Karpas-422 (cell line): ENCODE data around the gene NTM. TPM values are rescaled to one million over a fixed set of nuclear protein-coding genes. Genes with fewer than 3 reads are reported as not detected.

Experiments
- DNase-seq: peaks from one replicate; pipeline ENCODE4 v3.0.0-alpha.2; 2015
- H2AFZ ChIP-seq: fragments of 200-600 bp; sonication (generic); 2 replicates; pipeline ENCODE4 v1.6.1; 2014; ENCODE audit warnings: antibody characterized with exemption, low read length, mixed read lengths
- H3K27ac ChIP-seq: fragments of 200-600 bp; sonication (generic); 2 replicates; pipeline ENCODE4 v1.5.1; 2014; ENCODE audit warnings: mild to moderate bottlenecking, low read length, moderate library complexity
- H3K27me3 ChIP-seq: fragments of 200-600 bp; sonication (generic); 2 replicates; pipeline ENCODE4 v1.6.1; 2014; ENCODE audit warnings: low read length, mixed read lengths
- H3K36me3 ChIP-seq: fragments of 200-600 bp; sonication (generic); 2 replicates; pipeline ENCODE4 v1.6.1; 2014; ENCODE audit warnings: low read length, mixed read lengths; ENCODE audit not compliant: insufficient read depth
- H3K4me1 ChIP-seq: fragments of 200-600 bp; sonication (generic); 2 replicates; pipeline ENCODE4 v1.6.1; 2014; ENCODE audit warnings: mild to moderate bottlenecking, low read length, mixed read lengths
- H3K4me2 ChIP-seq: fragments of 200-600 bp; sonication (generic); 2 replicates; pipeline ENCODE4 v1.6.1; 2014; ENCODE audit warnings: low read length, low read depth, mild to moderate bottlenecking; ENCODE audit not compliant: poor library complexity, severe bottlenecking
- H3K4me3 ChIP-seq: fragments of 200-600 bp; sonication (generic); 2 replicates; pipeline ENCODE4 v1.5.1; 2014; ENCODE audit warnings: mild to moderate bottlenecking, antibody characterized with exemption, low read length, mixed read lengths
- H3K79me2 ChIP-seq: fragments of 200-600 bp; sonication (generic); 2 replicates; pipeline ENCODE4 v1.6.1; 2014; ENCODE audit warnings: mild to moderate bottlenecking, low read length, mixed read lengths
- H3K9ac ChIP-seq: fragments of 200-600 bp; sonication (generic); 2 replicates; pipeline ENCODE4 v1.6.0; 2014; ENCODE audit warnings: low read length
- H3K9me2 ChIP-seq: fragments of 200-600 bp; sonication (generic), shearing (Covaris generic); replicated peaks from 2 replicates; pipeline ENCODE4 v1.6.0; 2014; ENCODE audit warnings: mild to moderate bottlenecking, low read length, moderate library complexity; ENCODE audit not compliant: insufficient read depth
- H3K9me3 ChIP-seq: fragments of 300-700, 200-600 bp; sonication (generic); 2 replicates; pipeline ENCODE4 v1.6.1; 2014; ENCODE audit warnings: low read length, mixed read lengths
- H4K20me1 ChIP-seq: fragments of 200-600 bp; sonication (generic); 2 replicates; pipeline ENCODE4 v1.6.1; 2014; ENCODE audit warnings: mild to moderate bottlenecking, antibody characterized with exemption, low read length, low read depth; ENCODE audit not compliant: insufficient read depth
- total RNA-seq: library from RNA; depleted of rRNA; stranded (reverse); fragments of >200 nt; shearing (Covaris generic); gene quantifications from 2 replicates; pipeline ENCODE4 v1.2.3, GENCODE V29; 2014; ENCODE audit warnings: low replicate concordance

Gene NTM
- total RNA-seq, 1 experiment from 2014 or later: not detected

DNA sequence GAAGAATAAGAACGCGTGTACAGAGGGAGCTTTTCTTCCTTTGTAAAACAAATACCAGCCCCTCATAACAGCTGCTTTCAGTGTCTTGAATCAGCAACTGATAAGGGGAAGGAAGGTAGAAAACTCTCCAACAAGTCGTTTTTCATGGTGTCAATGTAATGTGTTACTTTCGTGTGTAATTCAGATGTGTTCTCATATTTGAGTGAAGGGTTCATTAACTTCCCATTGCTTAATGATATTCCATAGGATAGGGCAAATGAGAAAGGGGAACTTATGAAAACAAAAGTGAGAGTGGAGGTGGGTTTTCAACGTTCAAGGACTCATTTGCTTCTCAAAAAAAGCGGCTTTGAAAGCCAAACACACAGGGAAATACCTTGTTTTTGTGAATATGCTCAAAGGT is 452.1 kb downstream of the NTM start:
- H4K20me1 ChIP-seq: no peaks in the 10 kb centered on the region
- no peak overlapping the region for H3K4me2 ChIP-seq
- H2AFZ ChIP-seq: no peak overlapping the region
- no peaks in the 10 kb centered on the region for H3K79me2 ChIP-seq
- H3K27me3 ChIP-seq: no peaks in the 10 kb centered on the region
- no peak overlapping the region for H3K27ac ChIP-seq
- H3K4me3 ChIP-seq: no peak overlapping the region
- no peaks in the 10 kb centered on the region for H3K4me1 ChIP-seq
- DNase-seq: no peak
- no peaks in the 10 kb centered on the region for H3K36me3 ChIP-seq
- no peaks in the 10 kb centered on the region for H3K9me3 ChIP-seq
- no peak overlapping the region for H3K9ac ChIP-seq
- H3K9me2 ChIP-seq: no peaks in the 10 kb centered on the region

DNA sequence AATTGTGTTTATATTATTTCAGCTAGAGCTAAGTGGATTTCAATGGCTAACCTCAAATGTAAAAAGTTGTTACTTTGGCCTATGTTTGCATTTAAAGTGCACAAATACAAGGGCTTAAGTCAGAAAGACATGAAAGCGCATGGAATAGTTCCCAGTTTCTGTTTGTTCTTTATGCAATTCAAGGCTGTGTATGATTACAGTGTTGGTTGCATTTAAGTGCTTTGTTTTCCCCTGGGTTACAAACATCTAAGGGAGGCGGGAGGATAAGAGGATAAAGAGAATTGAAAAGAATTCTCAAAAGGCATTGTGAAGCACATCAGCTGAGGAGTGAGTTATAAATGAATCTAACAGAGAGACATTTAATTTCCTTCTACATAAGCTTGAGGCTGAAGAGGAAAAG is 453.4 kb downstream of the NTM start:
- Histone ChIP-seq H3K79me2 (no peaks in the 10 kb centered on the region), H3K27ac (no peak overlapping the region), H3K4me1 (no peaks in the 10 kb centered on the region), H3K9me3 (no peaks in the 10 kb centered on the region), H3K9ac (no peak overlapping the region), H3K9me2 (no peaks in the 10 kb centered on the region), H4K20me1 (no peaks in the 10 kb centered on the region), H3K4me3 (no peak overlapping the region), H2AFZ (no peak overlapping the region), H3K36me3 (no peaks in the 10 kb centered on the region), H3K27me3 (no peaks in the 10 kb centered on the region), H3K4me2 (no peak overlapping the region)
- DNase-seq: no peak

DNA sequence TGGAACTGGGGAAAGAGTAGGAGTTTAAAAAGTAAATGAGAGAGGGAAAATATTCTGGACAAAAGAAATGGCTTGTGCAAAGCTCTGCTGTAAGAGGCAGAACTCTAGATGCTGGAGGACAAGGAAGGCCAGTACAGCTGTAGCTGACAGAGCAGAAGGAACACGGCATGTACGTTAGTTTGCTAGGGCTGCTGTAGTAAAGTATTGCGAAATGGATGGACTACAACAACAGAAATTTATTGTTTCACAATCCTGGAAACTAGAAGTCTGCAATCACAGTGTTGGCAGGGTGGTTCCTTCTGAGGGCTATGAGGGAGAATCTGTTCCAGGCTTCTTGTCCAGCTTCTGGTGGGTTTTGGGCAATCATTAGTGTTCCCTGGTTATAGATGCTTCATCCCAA is 454.4 kb downstream of the NTM start:
- no peaks in the 10 kb centered on the region for H3K9me2 ChIP-seq
- H3K9me3 ChIP-seq: no peaks in the 10 kb centered on the region
- no peak overlapping the region for H3K4me3 ChIP-seq
- no peak overlapping the region for H3K4me2 ChIP-seq
- H2AFZ ChIP-seq: no peak overlapping the region
- H3K9ac ChIP-seq: no peak overlapping the region
- no peaks in the 10 kb centered on the region for H4K20me1 ChIP-seq
- no peak for DNase-seq
- no peak overlapping the region for H3K27ac ChIP-seq
- no peaks in the 10 kb centered on the region for H3K79me2 ChIP-seq
- no peaks in the 10 kb centered on the region for H3K27me3 ChIP-seq
- H3K36me3 ChIP-seq: no peaks in the 10 kb centered on the region
- peaks cover 6% of the 10 kb centered on the region for H3K4me1 ChIP-seq

DNA sequence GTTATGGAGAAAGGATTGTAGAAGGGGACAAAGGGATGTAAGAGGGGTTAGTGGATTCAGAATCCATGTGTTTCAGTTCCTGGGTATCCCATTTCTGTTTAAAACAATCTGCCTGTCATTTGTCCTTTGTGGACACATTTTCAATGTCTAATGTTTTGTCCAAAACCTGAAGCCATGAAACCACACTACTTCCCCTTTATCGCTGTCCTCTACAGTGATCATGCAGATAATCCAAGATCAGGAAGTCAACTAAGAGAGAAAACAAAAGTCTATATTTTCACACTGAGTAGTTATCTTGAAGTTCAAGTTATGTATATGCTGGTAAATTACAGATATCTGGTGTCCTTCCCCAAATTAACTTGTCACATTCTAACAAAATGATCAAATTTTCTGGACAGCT is 457.0 kb downstream of the NTM start:
- no peaks in the 10 kb centered on the region for H4K20me1 ChIP-seq
- no peaks in the 10 kb centered on the region for H3K36me3 ChIP-seq
- no peaks in the 10 kb centered on the region for H3K9me2 ChIP-seq
- H3K4me3 ChIP-seq: no peak overlapping the region
- DNase-seq: peak; percentile 42
- peaks cover 11% of the 10 kb centered on the region for H3K4me1 ChIP-seq
- no peaks in the 10 kb centered on the region for H3K9me3 ChIP-seq
- H3K79me2 ChIP-seq: no peaks in the 10 kb centered on the region
- no peak overlapping the region for H2AFZ ChIP-seq
- H3K27ac ChIP-seq: no peak overlapping the region
- H3K9ac ChIP-seq: no peak overlapping the region
- H3K27me3 ChIP-seq: no peaks in the 10 kb centered on the region
- no peak overlapping the region for H3K4me2 ChIP-seq

DNA sequence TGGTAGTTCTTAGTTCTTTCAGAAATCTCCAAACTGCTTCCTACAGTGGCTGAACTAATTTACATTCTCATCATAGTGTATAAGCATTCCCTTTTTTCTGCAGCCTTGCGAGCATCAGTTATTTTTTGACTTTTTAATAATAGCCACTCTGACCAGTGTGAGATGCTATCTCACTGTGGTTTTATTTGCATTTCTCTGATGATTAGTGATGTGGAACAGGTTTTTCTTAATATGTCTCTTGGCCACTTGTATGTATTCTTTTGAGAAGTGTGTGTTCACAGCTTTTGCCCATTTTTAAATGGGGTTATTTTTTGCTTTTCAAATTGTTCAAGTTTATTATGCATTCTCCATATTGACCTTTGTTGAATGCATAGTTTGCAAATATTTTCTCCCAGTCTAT is 459.3 kb downstream of the NTM start:
- Histone ChIP-seq H4K20me1 (no peaks in the 10 kb centered on the region), H3K27ac (no peak overlapping the region), H3K27me3 (no peaks in the 10 kb centered on the region), H3K4me1 (peaks cover 11% of the 10 kb centered on the region), H3K36me3 (no peaks in the 10 kb centered on the region), H2AFZ (no peak overlapping the region), H3K9me3 (no peaks in the 10 kb centered on the region), H3K79me2 (no peaks in the 10 kb centered on the region), H3K4me3 (no peak overlapping the region), H3K9ac (no peak overlapping the region), H3K4me2 (peak overlapping the region; percentile 19), H3K9me2 (no peaks in the 10 kb centered on the region)
- DNase-seq: no peak

DNA sequence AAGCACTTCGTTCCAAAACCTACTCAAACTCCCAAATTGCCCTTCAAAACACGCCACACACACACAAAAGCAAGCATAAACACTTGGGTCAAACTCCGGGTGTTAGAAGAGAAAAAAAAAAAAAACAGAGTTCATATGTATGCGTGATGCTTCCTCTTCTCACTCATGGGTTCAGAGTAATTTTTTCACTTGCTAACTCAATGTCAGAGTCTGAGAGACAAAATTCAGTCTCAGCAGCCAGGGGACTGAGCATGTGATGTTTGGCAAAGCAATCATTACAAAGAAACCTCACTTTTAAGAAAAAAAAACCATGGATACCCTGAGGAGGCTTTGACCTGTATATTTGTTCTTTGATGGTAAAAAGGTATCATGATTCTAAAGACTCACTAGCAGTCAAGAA is 461.7 kb downstream of the NTM start:
- no peaks in the 10 kb centered on the region for H3K9me2 ChIP-seq
- no peak for DNase-seq
- no peaks in the 10 kb centered on the region for H3K9me3 ChIP-seq
- no peak overlapping the region for H2AFZ ChIP-seq
- peaks cover 11% of the 10 kb centered on the region for H3K4me1 ChIP-seq
- H3K27ac ChIP-seq: no peak overlapping the region
- no peak overlapping the region for H3K4me3 ChIP-seq
- no peaks in the 10 kb centered on the region for H3K79me2 ChIP-seq
- no peaks in the 10 kb centered on the region for H4K20me1 ChIP-seq
- no peaks in the 10 kb centered on the region for H3K36me3 ChIP-seq
- no peak overlapping the region for H3K9ac ChIP-seq
- H3K27me3 ChIP-seq: no peaks in the 10 kb centered on the region
- no peak overlapping the region for H3K4me2 ChIP-seq

DNA sequence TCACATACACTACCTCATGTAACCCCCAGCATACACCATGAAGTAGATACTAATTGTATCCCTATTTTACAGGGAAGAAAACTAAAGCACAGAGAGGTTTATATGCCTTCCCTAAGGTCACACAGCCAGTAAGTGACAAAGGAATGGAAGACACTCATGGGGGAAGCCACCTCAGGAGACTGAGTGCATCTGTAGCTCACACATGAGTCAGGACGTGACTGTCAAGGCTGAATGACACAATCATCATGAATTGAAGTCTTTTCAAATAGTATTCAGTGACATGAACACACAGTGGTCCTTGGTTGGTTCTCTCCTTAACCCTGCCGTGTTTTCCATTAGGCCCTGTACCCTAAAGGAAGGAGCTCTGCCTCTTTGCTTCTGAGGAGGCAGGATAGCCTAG is 463.0 kb downstream of the NTM start:
- DNase-seq: no peak
- Histone ChIP-seq H3K36me3 (no peaks in the 10 kb centered on the region), H3K27me3 (no peaks in the 10 kb centered on the region)

DNA sequence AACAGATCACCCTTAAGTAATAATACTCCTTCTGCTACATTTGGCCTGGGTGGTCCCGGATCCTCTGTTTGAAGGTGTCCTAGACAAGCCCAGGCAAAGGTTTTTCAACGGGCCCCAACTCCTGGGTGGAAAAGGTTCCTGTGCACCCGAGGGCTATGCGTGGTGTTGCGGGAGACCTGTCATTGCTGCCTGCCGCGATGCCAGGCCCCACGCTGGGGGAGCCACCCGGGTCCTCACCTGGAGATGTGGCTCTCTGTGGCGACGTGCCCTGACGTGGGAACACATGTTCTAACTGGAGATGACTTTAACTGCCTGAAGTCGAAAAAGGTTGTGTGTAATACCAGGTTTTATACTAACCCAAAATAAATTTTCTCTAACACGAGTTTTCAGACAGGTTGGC is 467.1 kb downstream of the NTM start:
- Histone ChIP-seq H3K36me3 (no peaks in the 10 kb centered on the region), H3K27ac (no peak overlapping the region), H3K9me2 (no peaks in the 10 kb centered on the region), H3K79me2 (no peaks in the 10 kb centered on the region), H3K4me3 (no peak overlapping the region), H3K9me3 (no peaks in the 10 kb centered on the region), H3K9ac (no peak overlapping the region), H3K4me2 (no peak overlapping the region), H3K4me1 (no peaks in the 10 kb centered on the region), H2AFZ (no peak overlapping the region), H3K27me3 (no peaks in the 10 kb centered on the region), H4K20me1 (no peaks in the 10 kb centered on the region)
- DNase-seq: no peak

More for the DNA sequence above, 463.0 kb downstream of the NTM start:
- no peak overlapping the region for H2AFZ ChIP-seq
- H3K9me3 ChIP-seq: no peaks in the 10 kb centered on the region
- H3K4me1 ChIP-seq: peaks cover 11% of the 10 kb centered on the region
- no peaks in the 10 kb centered on the region for H3K79me2 ChIP-seq
- no peaks in the 10 kb centered on the region for H3K9me2 ChIP-seq
- no peak overlapping the region for H3K9ac ChIP-seq
- H3K4me2 ChIP-seq: no peak overlapping the region
- no peaks in the 10 kb centered on the region for H4K20me1 ChIP-seq
- no peak overlapping the region for H3K4me3 ChIP-seq
- H3K27ac ChIP-seq: no peak overlapping the region

DNA sequence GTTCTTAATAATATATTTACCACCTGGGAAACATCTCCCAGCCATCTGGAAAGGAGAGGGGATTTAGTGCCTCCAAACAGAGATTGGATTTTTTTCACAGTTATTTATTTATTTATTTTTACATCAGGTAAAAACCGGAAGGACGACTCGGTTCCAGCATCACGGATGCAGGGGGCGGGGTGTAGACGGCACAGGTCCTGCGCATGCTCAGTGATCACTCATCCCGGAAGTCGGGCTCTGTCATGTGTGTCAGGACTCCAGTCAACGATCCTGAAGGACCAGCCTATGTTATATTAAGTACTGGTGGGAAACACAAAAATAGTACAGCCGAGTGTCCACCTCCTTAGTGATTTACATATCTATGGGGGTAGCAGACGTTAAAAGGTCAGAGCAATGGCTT is 467.6 kb downstream of the NTM start:
- Histone ChIP-seq H3K79me2 (no peaks in the 10 kb centered on the region), H3K4me2 (no peak overlapping the region), H4K20me1 (no peaks in the 10 kb centered on the region), H3K4me3 (no peak overlapping the region), H3K27me3 (no peaks in the 10 kb centered on the region), H3K36me3 (no peaks in the 10 kb centered on the region), H3K9me2 (no peaks in the 10 kb centered on the region), H3K4me1 (no peaks in the 10 kb centered on the region), H3K27ac (no peak overlapping the region), H2AFZ (no peak overlapping the region), H3K9ac (no peak overlapping the region), H3K9me3 (no peaks in the 10 kb centered on the region)
- DNase-seq: no peak
